HG03103 (cell line): Measurements from ENCODE around the gene UGCG.
"Not testable (repeated sequence)": the region's sequence is repeated elsewhere in the genome, so short reads cannot be mapped to it uniquely, and the experiment has no call there.

Experiments used
- ATAC-seq: cut with Tn5 transposase; IDR thresholded peaks from one replicate; pipeline ENCODE4 v1.9.1; 2021; ENCODE audit warnings: low read depth; ENCODE audit not compliant: unreplicated experiment

UGCG gene

DNA sequence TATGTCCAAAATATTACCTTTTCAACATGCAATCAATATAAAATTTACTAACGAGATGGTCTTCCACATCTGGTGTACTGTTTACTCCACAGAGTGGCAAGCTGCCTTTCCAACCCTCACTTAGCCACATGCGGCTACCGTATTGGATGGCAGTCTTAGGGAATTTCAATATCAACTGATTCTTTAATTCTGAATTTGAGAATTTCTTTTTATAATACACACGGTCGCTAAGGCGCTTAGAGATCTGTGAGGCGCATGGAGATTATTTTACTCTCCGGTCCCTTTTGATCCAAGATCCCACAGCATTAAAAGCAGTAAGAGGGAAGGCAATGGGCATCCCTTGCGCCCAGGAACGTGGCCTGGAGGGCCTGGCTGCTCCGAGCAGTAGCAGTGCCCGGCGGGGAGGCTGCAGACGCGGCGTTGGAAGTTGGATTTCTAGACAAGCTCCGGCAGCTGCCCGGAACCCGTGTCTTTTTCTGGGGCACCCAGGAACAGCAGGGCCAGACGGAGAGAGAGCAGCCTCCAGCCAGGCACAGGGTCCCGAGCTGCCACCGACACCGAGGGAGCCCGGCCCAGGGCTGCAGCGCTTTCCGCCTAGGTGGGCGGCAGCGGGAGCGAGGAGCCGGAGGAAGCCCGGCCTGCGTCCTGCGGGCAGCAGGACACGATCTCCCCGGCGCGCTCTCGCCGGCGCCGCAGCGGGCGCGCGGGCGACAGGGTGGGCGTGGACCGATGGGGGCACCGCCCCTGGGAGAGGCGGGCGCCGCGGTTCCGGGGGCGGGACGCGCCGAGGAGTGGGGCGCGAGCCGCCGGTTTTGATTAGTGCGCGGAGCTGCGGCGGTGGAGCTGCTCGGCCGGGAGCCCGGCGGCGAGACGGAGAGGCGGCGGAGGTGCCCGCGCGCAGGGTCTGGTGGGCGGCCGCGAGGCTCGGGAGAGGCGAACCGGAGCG, at the start of gene UGCG:
Gene UGCG (plus strand): TSS at position 819 of the 946 bp plus-strand sequence. CDS start 402 bp downstream, outside the sequence.
- ATAC-seq, result peak; percentile 64

DNA sequence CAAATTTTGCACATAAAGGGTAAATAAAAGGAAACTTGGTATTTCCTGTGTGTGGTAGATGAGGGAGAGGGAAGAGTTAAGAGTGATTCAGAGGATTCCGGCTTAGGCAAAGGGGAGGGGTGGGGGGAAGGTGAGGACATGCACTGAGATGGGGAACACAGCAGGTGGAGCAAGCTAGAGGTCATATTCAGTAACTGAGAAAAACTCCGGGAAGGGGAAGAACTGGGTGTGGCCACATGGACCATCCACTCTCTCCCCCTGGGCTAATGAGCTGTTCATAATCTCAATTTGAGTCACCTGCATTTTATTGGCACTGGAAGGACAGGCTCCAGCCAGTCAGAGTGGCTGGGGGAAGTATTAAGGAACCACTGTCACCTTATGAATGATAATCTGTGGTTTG, 45.1 kb upstream of the UGCG start:
- ATAC-seq, result no peak

DNA sequence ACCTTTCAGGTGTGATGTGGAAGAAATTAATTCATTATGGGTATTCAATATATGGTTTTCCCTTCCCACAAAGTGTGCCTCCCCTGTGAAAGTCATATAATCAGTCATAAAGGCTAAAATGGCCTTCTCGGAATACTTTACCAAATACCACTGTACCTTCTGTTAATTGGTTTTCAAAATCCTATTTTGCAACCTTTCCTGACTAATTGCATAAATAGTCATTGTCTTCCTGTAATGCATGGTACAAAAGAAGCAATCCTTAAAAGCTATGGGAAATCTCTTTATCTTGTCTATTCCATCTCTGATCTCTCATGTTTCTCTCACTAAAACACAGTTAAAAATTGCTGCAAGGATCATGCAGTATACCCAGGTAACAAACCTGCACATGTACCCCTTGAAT, 44.3 kb upstream of the UGCG start:
- no peak for ATAC-seq

DNA sequence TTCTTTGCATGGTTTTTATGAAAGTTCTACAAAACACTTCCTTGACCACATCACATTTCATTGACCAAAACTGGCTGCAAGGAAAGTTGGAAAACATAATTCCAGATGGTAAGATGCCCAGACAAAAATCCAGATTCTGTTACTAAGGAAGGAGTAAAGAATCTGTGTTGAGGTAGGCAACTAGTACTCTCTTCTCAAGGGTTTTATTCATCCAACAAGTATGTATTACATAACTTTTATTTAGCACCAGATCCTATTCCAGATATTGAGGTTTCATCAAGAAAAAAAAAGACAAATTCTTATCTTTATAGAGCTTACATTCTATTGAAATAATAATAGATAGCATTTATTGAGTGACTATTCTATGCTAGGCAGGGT, 43.2 kb upstream of the UGCG start:
- ATAC-seq, result no peak

DNA sequence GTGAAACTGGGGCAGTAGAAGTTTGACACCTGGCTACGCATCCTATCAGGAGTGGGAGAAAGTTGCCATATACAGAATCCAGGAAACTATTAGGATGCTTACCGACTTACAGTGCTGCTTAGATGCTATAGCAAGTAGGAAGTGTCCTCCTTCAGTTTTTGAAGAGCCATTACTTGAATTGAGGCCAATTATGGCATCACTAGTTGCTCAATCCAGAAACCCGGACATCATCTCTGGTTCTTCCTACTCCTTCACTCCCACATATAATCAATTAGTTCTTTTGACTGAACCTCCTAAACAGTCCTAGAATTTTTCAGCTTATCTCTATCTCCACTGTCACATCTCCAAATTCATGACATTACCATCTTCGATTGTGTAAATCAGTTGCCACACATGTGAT, 41.8 kb upstream of the UGCG start:
- no peak for ATAC-seq

DNA sequence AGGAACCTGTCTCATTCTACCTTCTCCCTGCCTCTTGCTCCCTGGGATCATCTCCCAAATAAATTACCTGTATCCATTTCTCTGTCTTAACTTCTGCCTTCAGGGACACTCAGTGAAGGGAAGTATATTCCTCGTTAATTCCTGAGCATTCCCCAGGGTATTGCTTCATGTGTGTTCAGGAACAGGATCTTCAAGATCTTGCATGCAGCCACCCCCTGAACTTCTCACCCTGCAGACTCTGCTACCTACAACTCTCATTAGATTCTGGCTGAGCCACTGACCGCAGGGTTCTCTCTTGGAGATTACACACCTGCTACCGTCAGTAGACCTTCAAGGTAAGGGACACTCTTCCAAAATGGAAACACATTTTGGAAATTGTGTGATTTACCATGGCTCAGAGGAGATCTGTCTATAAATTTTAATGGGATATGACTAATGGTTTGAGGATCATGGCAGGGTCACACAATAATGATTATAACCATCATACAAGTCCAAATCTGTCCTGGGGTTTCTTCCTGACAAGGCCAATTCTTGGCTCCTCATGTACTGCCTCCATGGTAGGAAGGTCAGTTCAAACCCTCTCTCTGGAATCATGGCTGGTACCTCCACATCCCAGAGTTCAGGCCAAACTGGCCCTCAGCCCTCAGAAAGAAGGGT, 38.9 kb upstream of the UGCG start:
- ATAC-seq, result no peak

DNA sequence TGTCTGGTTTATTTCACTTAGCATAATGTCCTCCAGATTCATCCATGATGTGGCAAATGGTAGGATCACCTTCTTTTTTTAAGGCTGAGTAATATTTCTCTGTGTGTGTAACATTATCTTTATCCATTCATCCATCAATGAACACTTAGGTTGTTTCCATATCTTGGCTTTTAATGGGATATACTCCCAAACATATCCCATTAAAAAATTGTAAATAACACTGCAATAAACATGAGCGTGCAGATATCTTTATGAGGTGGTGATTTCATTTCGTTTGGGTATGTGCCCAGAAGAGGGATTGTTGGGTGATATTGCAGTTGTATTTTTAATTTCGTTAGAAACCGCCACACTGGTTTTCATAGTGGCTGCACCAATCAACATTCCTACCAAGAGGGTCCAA, 36.2 kb upstream of the UGCG start:
- no peak for ATAC-seq

DNA sequence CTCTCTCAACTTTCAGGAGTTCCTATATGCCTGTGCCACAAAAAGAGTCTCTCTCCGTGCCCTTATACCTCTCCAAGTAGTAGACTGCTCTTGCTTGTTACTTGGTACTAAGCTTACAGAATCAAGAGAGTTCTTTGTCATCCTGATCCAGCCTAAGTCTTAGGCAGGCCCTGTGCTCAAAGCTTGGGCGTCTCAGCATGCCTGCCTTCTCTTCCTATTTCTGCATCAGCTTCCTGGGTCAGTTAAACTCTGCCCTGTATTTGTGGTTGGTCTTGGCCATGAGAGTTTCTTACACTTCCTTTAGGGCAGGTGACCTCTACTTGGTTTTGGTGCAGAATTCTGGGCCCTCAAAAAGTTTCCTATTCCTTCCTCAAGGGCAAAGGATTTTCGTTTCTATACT, 33.0 kb upstream of the UGCG start:
- ATAC-seq, result no peak

DNA sequence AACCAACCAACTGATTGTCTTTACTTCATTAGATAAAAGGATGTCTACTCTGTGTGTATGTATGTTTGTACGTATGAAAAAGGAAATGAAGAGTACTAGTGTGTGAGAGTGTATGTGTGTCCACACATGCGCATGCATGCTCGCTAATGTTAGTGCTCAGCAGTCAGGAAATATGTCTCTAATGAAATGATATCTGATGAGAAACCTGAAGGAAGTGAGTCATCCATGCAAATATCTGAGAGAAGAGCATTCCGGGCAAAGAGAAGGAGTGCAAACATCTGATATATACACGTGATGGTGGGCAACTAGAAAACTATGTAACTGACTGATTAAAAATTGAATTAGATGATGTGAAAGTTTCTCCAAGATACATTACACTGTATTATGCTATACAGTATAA, 29.6 kb upstream of the UGCG start:
- ATAC-seq, result no peak

DNA sequence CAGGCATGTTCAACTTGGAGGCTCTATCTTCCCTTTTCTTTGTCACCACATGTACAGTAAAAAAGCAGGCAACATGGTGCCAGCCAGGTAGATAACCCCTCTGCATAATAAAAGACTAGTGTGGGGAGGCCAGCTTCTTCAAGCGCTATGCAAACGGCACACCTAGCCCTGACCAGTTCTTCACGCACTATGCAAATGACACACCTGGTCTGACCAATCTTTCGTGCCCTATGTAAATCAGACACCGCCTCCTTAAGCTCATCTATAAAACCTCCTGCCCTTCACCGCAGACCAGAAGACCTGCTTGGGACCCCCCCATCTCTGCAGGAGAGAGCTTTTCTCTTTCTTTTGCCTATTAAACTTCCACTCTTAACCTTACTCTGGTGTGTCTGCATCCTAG, 28.1 kb upstream of the UGCG start:
- ATAC-seq, result no peak

DNA sequence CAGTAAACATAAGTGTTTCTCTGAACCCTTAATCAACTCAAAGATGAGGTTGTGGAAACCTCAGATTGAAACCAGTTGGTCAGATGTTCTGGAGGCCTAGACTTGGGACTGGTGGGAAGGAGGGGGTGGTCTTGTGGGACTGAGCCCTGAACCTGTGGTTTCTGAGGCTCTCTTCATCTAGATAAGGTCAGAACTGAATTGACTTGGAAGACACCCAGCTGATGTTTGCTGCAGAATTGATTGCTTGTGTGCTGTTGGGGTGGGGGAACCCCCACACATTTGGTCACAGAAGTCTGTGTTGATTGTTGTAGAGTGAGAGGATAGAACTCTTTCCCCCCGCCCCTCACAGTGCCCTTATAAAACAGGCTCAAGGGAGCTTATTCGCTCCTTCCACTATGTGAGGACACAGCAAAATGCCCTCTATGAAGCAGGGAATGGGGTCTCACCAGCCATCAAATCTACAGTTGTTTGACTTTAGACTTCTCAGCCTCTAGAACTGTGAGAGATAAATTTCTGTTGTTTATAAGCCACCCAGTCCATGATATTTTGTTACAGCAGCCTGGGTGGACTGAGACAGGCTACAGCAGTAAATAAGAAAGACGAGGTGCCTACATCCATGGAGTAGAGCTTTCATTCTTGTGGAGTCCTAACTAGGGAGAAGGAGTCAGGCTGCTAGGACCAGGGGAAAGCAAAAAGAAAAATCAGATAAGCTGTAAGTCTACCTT, 25.7 kb upstream of the UGCG start:
- ATAC-seq, result no peak

DNA sequence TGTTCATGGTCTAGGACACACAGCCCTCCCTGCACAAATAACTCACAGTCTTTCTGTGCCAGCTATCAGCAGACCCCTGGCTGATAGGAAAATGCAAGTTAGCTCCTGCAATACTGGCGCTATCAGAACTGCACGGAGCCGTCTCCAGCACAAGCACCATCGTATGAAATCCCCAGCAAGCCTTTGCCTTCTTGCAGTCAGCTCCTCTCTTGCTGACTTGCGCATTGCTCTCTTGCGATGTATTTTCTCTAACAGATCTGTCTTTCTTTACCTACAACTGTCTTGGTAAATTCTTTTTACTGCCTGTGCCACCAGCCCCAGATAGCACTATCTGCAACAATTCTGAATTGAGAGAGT, 25.1 kb upstream of the UGCG start:
- ATAC-seq, result no peak

DNA sequence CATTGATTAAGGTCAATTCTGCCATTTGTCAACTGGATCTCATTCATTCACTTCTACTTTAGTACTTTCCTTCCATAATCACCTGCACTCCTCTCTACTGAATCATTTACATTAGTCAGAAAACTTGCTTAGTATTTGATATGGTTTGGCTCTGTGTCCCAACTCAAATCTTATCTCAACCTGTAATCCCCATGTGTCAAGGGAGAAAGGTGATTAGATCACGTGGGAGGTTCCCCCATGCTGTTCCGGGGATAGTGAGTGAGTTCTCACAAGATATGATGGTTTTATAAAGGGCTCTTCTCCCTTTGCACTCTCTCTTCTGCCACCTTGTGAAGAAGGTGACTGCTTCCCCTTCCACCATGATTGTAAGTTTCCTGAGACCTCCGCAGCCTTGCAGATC, 23.7 kb upstream of the UGCG start:
- no peak for ATAC-seq

DNA sequence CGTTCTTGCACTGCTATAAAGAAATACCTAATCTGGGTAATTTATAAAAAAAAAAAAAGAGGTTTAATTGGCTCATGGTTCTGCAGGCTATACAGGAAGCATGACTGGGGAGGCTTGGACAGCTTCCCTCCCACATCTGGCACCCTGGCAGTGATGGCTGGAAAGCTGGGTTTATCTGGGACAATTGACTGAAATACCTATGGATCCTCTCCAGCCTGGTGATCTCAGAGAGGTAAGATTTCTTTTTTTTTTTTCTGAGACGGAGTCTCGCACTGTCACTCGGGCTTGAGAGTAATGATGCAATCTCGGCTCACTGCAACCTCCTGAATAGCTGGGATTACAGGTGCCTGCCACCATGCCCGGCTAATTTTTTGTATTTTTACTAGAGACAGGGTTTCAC, 22.7 kb upstream of the UGCG start:
- no peak for ATAC-seq

DNA sequence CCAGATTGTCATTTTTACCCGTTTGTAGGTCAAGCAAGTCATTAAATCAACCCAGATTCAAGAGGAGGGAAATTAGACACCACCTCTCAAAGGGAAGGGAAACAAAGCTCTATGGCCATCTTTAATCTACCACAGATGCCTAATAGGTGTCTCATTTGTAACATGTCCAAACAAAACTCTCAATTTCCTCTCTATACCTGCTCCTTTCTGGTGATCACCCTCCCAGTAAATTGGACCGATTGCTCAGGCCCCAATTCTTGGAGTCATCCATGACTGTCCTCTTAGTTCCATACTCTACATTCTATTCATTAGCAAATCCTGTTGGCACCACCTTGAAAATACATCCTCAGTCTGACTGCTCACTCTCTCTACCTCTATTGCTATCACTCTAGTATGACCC, 22.1 kb upstream of the UGCG start:
- ATAC-seq, result no peak

DNA sequence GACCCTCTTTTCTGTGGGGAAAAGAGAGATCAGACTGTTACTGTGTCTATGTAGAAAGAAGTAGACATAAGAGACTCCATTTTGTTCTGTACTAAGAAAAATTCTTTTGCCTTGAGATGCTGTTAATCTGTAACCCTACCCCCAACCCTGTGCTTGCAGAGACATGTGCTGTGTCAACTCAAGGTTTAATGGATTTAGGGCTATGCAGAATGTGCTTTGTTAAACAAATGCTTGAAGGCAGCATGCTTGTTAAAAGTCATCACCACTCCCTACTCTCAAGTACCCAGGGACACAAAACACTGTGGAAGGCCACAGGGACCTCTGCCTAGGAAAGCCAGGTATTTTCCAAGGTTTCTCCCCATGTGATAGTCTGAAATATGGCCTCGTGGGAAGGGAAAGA, 21.3 kb upstream of the UGCG start:
- ATAC-seq, result not testable (repeated sequence)

DNA sequence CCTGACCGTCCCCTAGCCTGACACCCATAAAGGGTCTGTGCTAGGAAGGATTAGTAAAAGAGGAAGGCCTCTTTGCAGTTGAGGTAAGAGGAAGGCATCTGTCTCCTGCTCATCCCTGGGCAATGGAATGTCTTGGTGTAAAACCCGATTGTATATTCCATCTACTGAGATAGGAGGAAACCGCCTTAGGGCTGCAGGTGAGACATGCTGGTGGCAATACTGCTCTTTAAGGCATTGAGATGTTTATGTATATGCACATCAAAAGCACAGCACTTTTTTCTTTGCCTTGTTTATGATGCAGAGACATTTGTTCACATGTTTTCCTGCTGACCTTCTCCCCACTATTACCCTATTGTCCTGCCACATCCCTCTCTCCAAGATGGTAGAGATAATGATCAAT, 20.9 kb upstream of the UGCG start:
- not testable (repeated sequence) for ATAC-seq

DNA sequence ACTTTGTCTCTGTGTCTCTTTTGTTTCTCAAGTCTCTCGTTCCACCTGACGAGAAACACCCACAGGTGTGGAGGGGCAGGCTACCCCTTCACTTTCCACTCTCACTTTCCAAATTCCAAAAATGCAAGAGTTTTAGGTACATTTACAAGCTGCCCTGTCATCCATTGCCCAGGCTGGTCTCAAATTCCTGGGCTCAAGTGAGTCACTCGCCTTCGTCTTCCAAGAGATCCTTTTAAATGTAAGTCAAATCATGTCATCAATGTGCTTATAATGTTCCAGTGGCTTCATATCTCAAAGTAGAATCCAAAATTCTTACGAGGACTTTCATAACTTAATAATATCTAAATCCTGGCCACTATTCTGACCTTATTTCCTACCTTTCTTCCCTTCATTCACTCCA, 20.4 kb upstream of the UGCG start:
- no peak for ATAC-seq

DNA sequence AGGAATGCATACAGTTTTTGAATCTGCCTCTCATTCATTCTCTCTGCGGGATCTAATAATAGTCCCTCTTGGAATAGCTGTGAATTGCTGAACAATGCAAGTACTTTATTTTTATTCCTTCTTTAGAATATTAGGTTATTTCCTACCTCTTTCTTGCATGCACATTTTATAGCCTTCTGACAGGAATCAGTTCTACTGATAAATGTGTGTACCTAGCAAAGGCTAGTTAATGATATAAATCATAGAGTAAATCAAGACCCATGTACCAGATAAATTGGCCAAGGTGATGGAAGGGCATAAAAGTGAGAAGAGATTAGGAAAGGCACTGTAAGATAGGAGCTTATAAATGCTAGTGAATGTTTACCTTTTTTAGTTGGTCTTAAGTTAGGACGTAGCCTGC, 19.2 kb upstream of the UGCG start:
- no peak for ATAC-seq

DNA sequence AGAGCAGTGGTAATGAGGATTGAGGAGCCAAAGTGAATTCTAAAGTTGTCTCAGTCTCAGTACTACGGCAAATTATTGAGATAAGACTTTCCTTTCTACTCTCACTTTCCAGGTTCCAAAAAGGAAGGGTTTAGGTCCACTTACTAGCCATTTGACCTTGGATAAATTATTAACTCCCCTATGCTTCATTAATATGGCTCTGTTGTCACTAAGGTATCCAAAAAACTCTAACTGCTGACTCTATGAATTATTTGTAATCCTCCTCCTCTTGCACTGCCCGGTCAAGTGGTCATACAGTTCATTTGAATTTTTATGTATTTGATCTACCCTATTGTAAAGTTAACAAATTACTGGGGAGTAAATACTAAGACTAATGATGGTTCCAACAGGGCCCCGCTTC, 17.7 kb upstream of the UGCG start:
- no peak for ATAC-seq

DNA sequence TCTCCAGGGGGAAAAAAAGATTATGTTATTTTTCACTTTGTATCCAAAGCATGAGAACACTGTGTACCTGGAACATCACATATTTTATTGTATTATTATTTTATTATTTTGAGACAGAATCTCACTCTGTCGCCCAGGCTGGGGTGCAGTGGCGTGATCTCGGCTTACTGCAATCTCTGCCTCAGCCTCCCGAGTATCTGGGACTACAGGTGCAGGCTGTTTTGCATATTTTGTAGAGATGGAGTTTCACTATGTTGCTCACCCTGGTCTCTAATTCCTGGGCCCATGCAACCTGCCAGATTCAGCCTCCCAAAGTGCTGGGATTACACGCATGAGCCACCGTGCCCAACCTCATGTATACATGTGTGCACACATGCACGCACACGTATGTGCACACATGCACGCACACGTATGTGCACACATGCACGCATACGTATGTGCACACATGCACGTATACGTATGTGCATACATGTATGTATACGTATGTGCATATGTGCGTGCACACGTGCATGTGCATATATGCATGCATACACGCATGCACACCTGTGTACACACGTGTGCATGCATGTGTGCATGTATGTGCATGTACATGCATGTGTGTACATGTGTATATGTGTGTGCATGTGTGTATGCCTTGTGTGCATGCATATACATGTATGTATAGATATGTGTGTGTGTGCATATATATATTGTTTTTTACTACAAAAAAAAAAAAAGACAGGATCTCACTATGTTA, 9.5 kb upstream of the UGCG start:
- no peak for ATAC-seq
